Esophagus (tissue), 2 donors: ENCODE measurements around the gene OLFM2. TPM values are rescaled to one million over a fixed set of nuclear protein-coding genes. Genes with fewer than 3 reads are reported as not detected.
A peak's percentile ranks its signal among the peaks of the same experiment; 100 is the strongest.

Source experiments
- H3K27ac ChIP-seq, 2 donors: one replicate each; pipeline ENCODE4 v1.5.1; 2013; ENCODE audit warnings: low read depth in 2 of 2, mild to moderate bottlenecking in 2 of 2, inconsistent platforms in 1 of 2, low read length in 1 of 2, moderate library complexity in 1 of 2
- H3K27me3 ChIP-seq, 2 donors: one replicate each; pipeline ENCODE4 v1.6.1; 2013; ENCODE audit warnings: low read length in 2 of 2, control low read depth in 1 of 2, mild to moderate bottlenecking in 1 of 2; ENCODE audit not compliant: insufficient read depth in 2 of 2, control insufficient read depth in 1 of 2
- H3K36me3 ChIP-seq, 2 donors: one replicate each; pipeline ENCODE4 v1.6.1; 2013; ENCODE audit warnings: low read length in 1 of 2; ENCODE audit not compliant: control insufficient read depth in 2 of 2, insufficient read depth in 2 of 2
- H3K4me1 ChIP-seq, 2 donors: one replicate each; pipeline ENCODE4 v1.6.1; 2013; ENCODE audit warnings: low read length in 1 of 2; ENCODE audit not compliant: control insufficient read depth in 2 of 2, insufficient read depth in 2 of 2
- H3K4me3 ChIP-seq, 2 donors: one replicate each; pipeline ENCODE4 v1.5.1; 2013; ENCODE audit warnings: low read length in 2 of 2, mild to moderate bottlenecking in 2 of 2, low read depth in 1 of 2, moderate library complexity in 1 of 2
- H3K9me3 ChIP-seq, 2 donors: one replicate each; pipeline ENCODE4 v1.6.1; 2013; ENCODE audit warnings: mild to moderate bottlenecking in 2 of 2, low read depth in 1 of 2, low read length in 1 of 2, moderate library complexity in 1 of 2; ENCODE audit not compliant: control insufficient read depth in 2 of 2, insufficient read depth in 1 of 2
- WGBS, 2 donors: extraction: QIAGEN DNeasy Blood & Tissue Kit; methylation state at CpG; one replicate each; pipeline ENCODE4 v1.1.7; 2013; 5-methylcytosine and 5-hydroxymethylcytosine counted together
- polyA plus RNA-seq, 2 donors: library from polyadenylated mRNA; stranded (reverse); fragments of 200-250 nt; gene quantifications; one replicate each; pipeline ENCODE4 v1.2.3, GENCODE V29; 2013
- donor health status: healthy with polysubstance abuse.
- donor health status: Bipolar disorder and iron deficiency.

OLFM2 gene
- 1 to 10 TPM; 4.8 to 5.7 TPM for polyA plus RNA-seq

- H3K4me3 ChIP-seq = peak within 1 kb of the TSS; percentile 42 to 50
Measured at GRCh38 chr19:9936326-9937000, at the start of gene OLFM2. Gene OLFM2, minus strand, starts transcription at chr19:9936515. Its CDS starts 149 bp downstream, at chr19:9936366.

GRCh38 chr19:9981406-9982260 is 45.3 kb upstream of the OLFM2 start:
- Histone ChIP-seq H3K4me1 (no peaks in the 10 kb centered on the region), H3K27me3 (no peaks in the 10 kb centered on the region), H3K27ac (no peak overlapping the region), H3K4me3 (no peak overlapping the region), H3K36me3 (no peaks in the 10 kb centered on the region), H3K9me3 (no peaks in the 10 kb centered on the region)
- WGBS, 2 donors = 81 to 88% methylated on average over 8 of the region's 8 CpGs

More at GRCh38 chr19:9936326-9937000, at the start of gene OLFM2:
- H3K4me1 ChIP-seq = peaks cover 6 to 8% of the 10 kb centered on the region in 2 donors
- H3K36me3 ChIP-seq = no peaks in the 10 kb centered on the region
- 2 to 3% methylated on average over 13 to 62 of the region's 62 CpGs for WGBS, 2 donors
- peaks cover 0 to 2% of the 10 kb centered on the region in 2 donors for H3K9me3 ChIP-seq
- H3K27me3 ChIP-seq = peaks cover 0 to 4% of the 10 kb centered on the region in 2 donors
- peak within 1 kb of the TSS in 1 of 2 donors; percentile 1 for H3K27ac ChIP-seq

- H3K36me3 ChIP-seq = peaks cover 0 to 5% of the 10 kb centered on the region in 2 donors
- H3K4me1 ChIP-seq = no peaks in the 10 kb centered on the region
- no peaks in the 10 kb centered on the region for H3K27me3 ChIP-seq
- H3K9me3 ChIP-seq = no peaks in the 10 kb centered on the region
- 85 to 89% methylated on average over 6 of the region's 6 CpGs for WGBS, 2 donors
- H3K4me3 ChIP-seq = no peak overlapping the region
- no peak overlapping the region for H3K27ac ChIP-seq
Measured at GRCh38 chr19:9972103-9972502, 35.8 kb upstream of the OLFM2 start.

GRCh38 chr19:9971166-9971897 is 35.0 kb upstream of the OLFM2 start:
- 70% methylated on average over 15 of the region's 15 CpGs for WGBS, 2 donors
- H3K9me3 ChIP-seq = no peaks in the 10 kb centered on the region
- no peaks in the 10 kb centered on the region for H3K27me3 ChIP-seq
- peaks cover 0 to 5% of the 10 kb centered on the region in 2 donors for H3K36me3 ChIP-seq
- no peaks in the 10 kb centered on the region for H3K4me1 ChIP-seq
- no peak overlapping the region for H3K27ac ChIP-seq
- H3K4me3 ChIP-seq = no peak overlapping the region

- 70 to 87% methylated on average over 7 to 8 of the region's 8 CpGs for WGBS, 2 donors
- H3K9me3 ChIP-seq = no peaks in the 10 kb centered on the region
- H3K4me3 ChIP-seq = no peak overlapping the region
- H3K4me1 ChIP-seq = no peaks in the 10 kb centered on the region
- H3K27me3 ChIP-seq = no peaks in the 10 kb centered on the region
- H3K27ac ChIP-seq = no peak overlapping the region
- H3K36me3 ChIP-seq = peaks cover 0 to 5% of the 10 kb centered on the region in 2 donors
Measured at GRCh38 chr19:9970481-9970880, 34.2 kb upstream of the OLFM2 start.

- Histone ChIP-seq H3K9me3 (no peaks in the 10 kb centered on the region), H3K36me3 (peaks cover 0 to 5% of the 10 kb centered on the region in 2 donors), H3K27me3 (no peaks in the 10 kb centered on the region), H3K4me3 (no peak overlapping the region), H3K4me1 (no peaks in the 10 kb centered on the region), H3K27ac (no peak overlapping the region)
- WGBS, 2 donors = 66 to 81% methylated on average over 2 of the region's 2 CpGs
Measured at GRCh38 chr19:9969688-9969975, 33.3 kb upstream of the OLFM2 start.

GRCh38 chr19:9968820-9969687 is 32.7 kb upstream of the OLFM2 start:
- Histone ChIP-seq H3K4me3 (no peak overlapping the region), H3K27ac (no peak overlapping the region), H3K9me3 (no peaks in the 10 kb centered on the region), H3K4me1 (no peaks in the 10 kb centered on the region), H3K27me3 (no peaks in the 10 kb centered on the region), H3K36me3 (peaks cover 0 to 5% of the 10 kb centered on the region in 2 donors)
- WGBS, 2 donors = 71 to 77% methylated on average over 8 of the region's 8 CpGs

GRCh38 chr19:9967326-9967725 is 31.0 kb upstream of the OLFM2 start:
- WGBS, 2 donors = 51 to 65% methylated on average over 4 of the region's 4 CpGs

GRCh38 chr19:9966448-9966847 is 30.1 kb upstream of the OLFM2 start:
- H3K9me3 ChIP-seq = no peaks in the 10 kb centered on the region
- 22 to 27% methylated on average over 28 to 29 of the region's 29 CpGs for WGBS, 2 donors
- no peak overlapping the region for H3K27ac ChIP-seq
- H3K27me3 ChIP-seq = no peaks in the 10 kb centered on the region
- H3K36me3 ChIP-seq = peaks cover 0 to 3% of the 10 kb centered on the region in 2 donors
- no peaks in the 10 kb centered on the region for H3K4me1 ChIP-seq
- H3K4me3 ChIP-seq = no peak overlapping the region

More at GRCh38 chr19:9967326-9967725, 31.0 kb upstream of the OLFM2 start:
- Histone ChIP-seq H3K27me3 (no peaks in the 10 kb centered on the region), H3K27ac (no peak overlapping the region), H3K4me3 (no peak overlapping the region), H3K9me3 (no peaks in the 10 kb centered on the region), H3K36me3 (peaks cover 0 to 3% of the 10 kb centered on the region in 2 donors), H3K4me1 (no peaks in the 10 kb centered on the region)
